IPS-18a (cell line): Measurements from ENCODE around the gene ANKS1B.

Experiments
- H3K27ac ChIP-seq: one replicate; pipeline ENCODE4 v1.5.1; 2013; ENCODE audit warnings: low read length
- H3K27me3 ChIP-seq: one replicate; pipeline ENCODE4 v1.6.1; 2013; ENCODE audit warnings: mild to moderate bottlenecking, low read length; ENCODE audit not compliant: control insufficient read depth, insufficient read depth
- H3K36me3 ChIP-seq: one replicate; pipeline ENCODE4 v1.6.1; 2013; ENCODE audit warnings: low read depth, low read length; ENCODE audit not compliant: control insufficient read depth
- H3K4me1 ChIP-seq: one replicate; pipeline ENCODE4 v1.6.1; 2013; ENCODE audit warnings: low read depth, low read length; ENCODE audit not compliant: control insufficient read depth
- H3K4me3 ChIP-seq: one replicate; pipeline ENCODE4 v1.5.1; 2013; ENCODE audit warnings: low read length
- H3K9ac ChIP-seq: one replicate; pipeline ENCODE4 v1.6.1; 2013; ENCODE audit warnings: mild to moderate bottlenecking, low read length, moderate library complexity
- H3K9me3 ChIP-seq: one replicate; pipeline ENCODE4 v1.6.1; 2013; ENCODE audit warnings: low read depth, low read length; ENCODE audit not compliant: control insufficient read depth

ANKS1B gene

DNA sequence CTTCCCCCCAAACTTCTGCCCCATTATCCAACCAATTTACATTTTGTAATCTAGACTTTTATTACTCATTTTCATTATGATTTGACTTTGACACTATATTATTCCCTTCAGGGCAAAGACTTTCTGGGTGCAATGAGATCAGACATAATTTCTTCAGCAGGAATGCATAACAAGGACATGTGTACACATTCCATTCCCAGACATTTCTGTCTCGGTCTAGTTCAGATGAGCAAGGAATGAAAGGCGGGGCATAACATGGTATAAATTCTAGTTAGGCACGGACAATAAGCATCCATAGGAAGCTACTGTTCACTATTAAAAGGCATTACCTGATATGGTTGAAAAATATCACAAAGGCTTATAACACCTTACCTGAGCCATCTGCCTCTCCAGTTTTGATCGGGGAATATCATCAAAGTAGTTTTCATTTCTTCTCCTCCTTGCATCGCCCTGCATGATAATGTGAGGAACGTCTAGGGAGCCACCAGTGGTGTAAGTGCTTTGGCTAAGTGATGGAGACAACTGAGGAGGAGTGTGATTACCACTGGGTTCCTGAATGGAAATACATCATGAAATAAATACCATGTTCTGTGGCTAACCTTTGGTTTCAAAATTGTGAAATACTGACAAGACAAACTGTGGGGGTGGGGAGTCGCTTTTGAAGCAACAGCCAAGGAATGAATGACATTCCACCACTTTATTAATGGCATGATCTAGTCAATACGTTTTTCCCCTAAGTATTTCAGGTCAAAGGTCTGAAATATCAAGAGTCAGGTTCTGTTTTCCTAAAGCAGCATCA is 1155.7 kb downstream of the ANKS1B start:
- H3K27me3 ChIP-seq, result no peaks in the 10 kb centered on the region
- no peak overlapping the region for H3K4me3 ChIP-seq
- no peak overlapping the region for H3K9ac ChIP-seq
- peaks cover 12% of the 10 kb centered on the region for H3K4me1 ChIP-seq
- H3K36me3 ChIP-seq, result no peaks in the 10 kb centered on the region
- no peaks in the 10 kb centered on the region for H3K9me3 ChIP-seq
- H3K27ac ChIP-seq, result no peak overlapping the region

DNA sequence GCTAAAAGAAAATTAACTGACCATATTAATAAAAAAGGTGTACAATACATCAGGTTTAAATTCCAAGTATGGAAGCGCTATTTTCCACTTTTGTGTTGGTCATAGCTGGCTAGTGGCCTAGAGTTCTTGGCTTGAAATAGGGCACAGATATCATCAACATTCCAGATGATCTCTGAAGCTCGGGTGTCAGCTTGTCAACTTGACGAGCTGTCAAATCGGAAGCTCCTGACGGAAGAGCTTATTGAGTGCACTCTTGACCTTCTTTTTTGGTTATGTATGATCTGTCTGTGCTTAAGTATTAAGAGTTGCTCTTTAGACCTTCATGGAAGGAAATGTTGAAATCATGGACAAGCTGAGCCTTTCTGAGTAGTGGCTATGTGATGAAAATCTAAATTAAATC is 1161.7 kb downstream of the ANKS1B start:
- Histone ChIP-seq H3K27me3 (no peaks in the 10 kb centered on the region), H3K9me3 (no peaks in the 10 kb centered on the region), H3K4me3 (no peak overlapping the region), H3K9ac (no peak overlapping the region), H3K36me3 (no peaks in the 10 kb centered on the region), H3K27ac (no peak overlapping the region), H3K4me1 (peaks cover 21% of the 10 kb centered on the region)

DNA sequence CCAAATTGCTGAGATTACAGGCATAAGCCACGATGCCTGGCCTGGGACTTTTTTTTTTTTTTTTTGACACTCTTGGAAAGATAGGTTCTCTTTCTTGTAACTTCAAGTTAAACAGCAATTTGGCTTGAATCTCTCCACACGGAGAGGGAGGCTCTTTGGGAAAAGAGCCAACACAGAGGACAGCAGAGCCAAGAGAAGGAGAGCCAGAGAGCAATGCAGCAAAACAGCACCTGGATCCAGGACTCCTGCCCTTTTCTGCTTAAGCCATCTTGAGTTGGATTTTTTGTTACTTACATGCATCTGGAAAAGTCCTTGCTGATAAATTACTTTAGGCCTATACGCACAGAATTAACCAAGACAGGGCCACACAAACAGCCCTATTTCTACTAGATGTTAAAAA is 1162.9 kb downstream of the ANKS1B start:
- H3K36me3 ChIP-seq, result no peaks in the 10 kb centered on the region
- H3K4me3 ChIP-seq, result no peak overlapping the region
- H3K27me3 ChIP-seq, result no peaks in the 10 kb centered on the region
- peaks cover 21% of the 10 kb centered on the region for H3K4me1 ChIP-seq
- no peaks in the 10 kb centered on the region for H3K9me3 ChIP-seq
- no peak overlapping the region for H3K9ac ChIP-seq
- no peak overlapping the region for H3K27ac ChIP-seq

DNA sequence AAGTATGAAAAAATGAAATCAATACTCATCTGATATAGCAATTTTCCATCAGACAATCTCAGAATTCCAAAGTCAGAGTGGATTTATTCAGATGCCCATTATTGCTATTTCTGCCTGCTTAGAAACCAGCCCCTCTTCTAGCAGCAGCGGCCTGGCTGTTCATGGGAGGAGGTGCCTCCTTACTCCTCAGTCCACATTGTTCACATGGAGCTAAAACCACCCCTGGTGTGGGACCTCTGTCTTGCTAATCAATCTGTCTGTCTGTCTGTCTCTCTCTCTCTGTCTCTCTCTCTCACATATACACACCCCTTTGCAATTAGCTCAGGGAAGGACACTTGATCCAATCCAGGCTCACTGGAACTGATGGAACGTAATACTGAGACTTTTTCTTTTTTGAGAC is 1163.5 kb downstream of the ANKS1B start:
- Histone ChIP-seq H3K27ac (no peak overlapping the region), H3K4me1 (peaks cover 21% of the 10 kb centered on the region), H3K4me3 (no peak overlapping the region), H3K9ac (no peak overlapping the region), H3K36me3 (no peaks in the 10 kb centered on the region), H3K27me3 (no peaks in the 10 kb centered on the region), H3K9me3 (no peaks in the 10 kb centered on the region)

DNA sequence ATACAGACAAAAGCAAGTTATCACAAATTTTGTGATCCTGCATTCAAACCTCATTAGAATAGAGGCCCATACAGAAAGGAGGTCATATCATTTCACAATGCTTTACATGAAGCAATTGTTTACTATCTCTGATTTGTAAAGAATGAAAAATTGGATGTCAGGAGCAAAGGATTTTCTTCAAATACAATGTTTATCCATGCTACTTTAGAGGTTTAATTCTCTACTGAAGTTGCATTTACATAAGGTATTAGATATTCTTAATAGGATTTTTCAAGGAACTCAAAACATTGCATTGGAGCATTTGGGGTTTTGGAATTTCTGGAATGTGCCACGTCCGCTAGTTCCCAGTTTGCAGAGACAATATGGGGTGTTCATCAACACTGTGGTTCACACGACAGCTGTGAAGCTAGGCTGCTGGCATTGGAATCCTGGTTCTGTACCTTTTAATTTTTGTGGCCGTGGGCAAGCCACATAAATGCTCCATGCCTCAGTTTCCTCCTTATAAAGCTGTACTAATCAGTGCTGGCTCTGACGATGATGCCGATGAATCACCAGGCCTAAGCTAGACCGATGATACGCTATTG is 1164.8 kb downstream of the ANKS1B start:
- H3K4me1 ChIP-seq, result peaks cover 21% of the 10 kb centered on the region
- H3K27ac ChIP-seq, result no peak overlapping the region
- H3K9me3 ChIP-seq, result no peaks in the 10 kb centered on the region
- no peak overlapping the region for H3K9ac ChIP-seq
- no peaks in the 10 kb centered on the region for H3K27me3 ChIP-seq
- H3K4me3 ChIP-seq, result no peak overlapping the region
- H3K36me3 ChIP-seq, result no peaks in the 10 kb centered on the region

DNA sequence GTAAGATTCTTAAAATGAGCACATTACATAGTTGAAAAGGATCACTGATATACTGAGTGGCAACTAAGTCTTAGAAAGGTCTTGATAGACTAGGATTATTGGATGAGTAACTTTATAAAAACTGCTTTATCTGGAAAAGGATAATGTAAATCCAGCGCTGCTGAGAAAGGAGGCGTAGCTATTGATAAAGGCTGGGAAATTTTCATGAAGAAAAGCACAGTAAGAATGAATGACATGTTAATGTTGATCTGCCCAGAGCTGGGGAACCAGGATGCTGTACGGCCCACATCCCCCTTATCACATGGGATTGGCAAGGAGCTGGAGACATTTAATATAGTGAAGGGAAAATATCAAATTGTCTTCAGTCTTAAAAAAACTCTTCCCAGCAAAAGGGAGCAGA is 1165.7 kb downstream of the ANKS1B start:
- Histone ChIP-seq H3K36me3 (no peaks in the 10 kb centered on the region), H3K9me3 (no peaks in the 10 kb centered on the region), H3K4me1 (peaks cover 16% of the 10 kb centered on the region), H3K27ac (no peak overlapping the region), H3K9ac (no peak overlapping the region), H3K4me3 (no peak overlapping the region), H3K27me3 (no peaks in the 10 kb centered on the region)

DNA sequence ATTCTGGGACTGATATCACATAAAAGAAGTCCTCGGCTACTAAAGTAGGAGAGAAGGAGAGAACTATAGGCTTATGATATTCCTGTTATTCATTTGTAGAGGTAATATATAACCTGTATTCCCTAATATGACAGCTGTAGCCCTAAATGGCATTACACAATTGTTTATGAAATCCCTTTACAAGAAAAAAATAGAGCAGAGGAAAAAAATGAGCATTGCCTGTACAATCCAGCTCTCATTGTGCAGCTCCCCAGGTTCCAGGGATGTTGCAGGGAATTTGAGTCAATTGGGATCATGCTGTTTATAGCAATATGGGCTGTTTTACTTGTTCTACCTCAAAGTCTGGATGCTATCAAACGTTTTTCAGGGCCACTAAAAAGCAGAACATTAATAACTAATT is 1166.5 kb downstream of the ANKS1B start:
- Histone ChIP-seq H3K36me3 (no peaks in the 10 kb centered on the region), H3K4me3 (no peak overlapping the region), H3K9ac (no peak overlapping the region), H3K4me1 (peaks cover 16% of the 10 kb centered on the region), H3K9me3 (no peaks in the 10 kb centered on the region), H3K27me3 (no peaks in the 10 kb centered on the region), H3K27ac (no peak overlapping the region)

GRCh38 chr12:98817742-98818141 is 1167.0 kb downstream of the ANKS1B start:
- Histone ChIP-seq H3K9ac (no peak overlapping the region), H3K4me3 (no peak overlapping the region)

DNA sequence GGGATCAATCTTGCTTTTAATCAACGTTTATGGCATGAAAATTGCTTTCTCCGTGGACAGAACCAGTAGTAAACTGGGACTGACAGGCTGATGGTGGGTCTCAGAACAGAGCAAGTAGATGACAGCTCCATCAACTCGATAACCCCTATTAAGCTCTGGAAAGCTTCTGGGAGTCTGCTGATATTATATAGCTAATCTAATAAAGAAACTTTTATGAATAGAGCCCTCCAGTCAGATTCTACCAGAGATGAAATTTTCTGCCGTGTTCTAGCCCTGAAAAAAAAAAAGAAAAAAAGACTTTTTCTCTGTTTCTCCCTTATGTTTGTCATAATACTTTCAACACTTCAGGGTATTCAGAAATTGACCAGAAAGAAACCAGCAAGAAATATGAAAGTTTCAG is 1168.0 kb downstream of the ANKS1B start:
- Histone ChIP-seq H3K27ac (no peak overlapping the region), H3K9me3 (no peaks in the 10 kb centered on the region), H3K27me3 (no peaks in the 10 kb centered on the region), H3K9ac (no peak overlapping the region), H3K4me3 (no peak overlapping the region), H3K4me1 (peaks cover 16% of the 10 kb centered on the region), H3K36me3 (no peaks in the 10 kb centered on the region)

More at GRCh38 chr12:98817742-98818141, 1167.0 kb downstream of the ANKS1B start:
- H3K27ac ChIP-seq, result no peak overlapping the region
- H3K27me3 ChIP-seq, result no peaks in the 10 kb centered on the region
- H3K4me1 ChIP-seq, result peaks cover 16% of the 10 kb centered on the region
- no peaks in the 10 kb centered on the region for H3K9me3 ChIP-seq
- no peaks in the 10 kb centered on the region for H3K36me3 ChIP-seq

GRCh38 chr12:98814254-98814653 is 1170.5 kb downstream of the ANKS1B start:
- H3K27me3 ChIP-seq, result no peaks in the 10 kb centered on the region
- no peak overlapping the region for H3K4me3 ChIP-seq
- H3K9ac ChIP-seq, result no peak overlapping the region
- H3K27ac ChIP-seq, result no peak overlapping the region
- H3K4me1 ChIP-seq, result no peaks in the 10 kb centered on the region
- no peaks in the 10 kb centered on the region for H3K36me3 ChIP-seq
- no peaks in the 10 kb centered on the region for H3K9me3 ChIP-seq

DNA sequence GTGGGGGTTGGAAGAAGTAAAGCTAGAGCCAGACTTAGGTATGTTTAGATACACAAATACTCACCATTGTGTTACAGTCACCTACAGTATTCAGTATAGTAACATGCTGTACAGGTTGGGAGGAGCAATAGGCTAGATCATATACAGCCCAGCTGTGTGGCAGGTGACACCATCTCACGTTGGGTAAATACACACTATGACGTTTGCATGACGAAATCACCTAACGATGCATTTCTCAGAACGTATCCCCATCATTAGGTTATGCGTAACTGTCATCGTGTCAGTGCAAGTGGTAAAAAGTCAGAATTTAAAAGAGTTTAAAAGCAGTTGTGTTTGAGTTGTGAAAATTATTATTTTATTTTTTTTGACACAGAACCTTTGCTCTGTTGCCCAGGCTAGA is 1172.5 kb downstream of the ANKS1B start:
- Histone ChIP-seq H3K9me3 (no peaks in the 10 kb centered on the region), H3K4me1 (no peaks in the 10 kb centered on the region)

More for the DNA sequence above, 1172.5 kb downstream of the ANKS1B start:
- Histone ChIP-seq H3K36me3 (no peaks in the 10 kb centered on the region), H3K9ac (no peak overlapping the region), H3K4me3 (no peak overlapping the region), H3K27me3 (no peaks in the 10 kb centered on the region), H3K27ac (no peak overlapping the region)
